IPS-20b (cell line): Measurements from ENCODE around the gene SFR1.
"Not testable (repeated sequence)": the region's sequence is repeated elsewhere in the genome, so short reads cannot be mapped to it uniquely, and the experiment has no call there.

Experiments
- H3K27ac ChIP-seq: one replicate; pipeline ENCODE4 v1.5.1; 2013; ENCODE audit warnings: low read length
- H3K27me3 ChIP-seq: 2 replicates; pipeline ENCODE4 v1.6.1; 2013; ENCODE audit warnings: mild to moderate bottlenecking, low read length, inconsistent platforms; ENCODE audit not compliant: insufficient read depth
- H3K36me3 ChIP-seq: 2 replicates; pipeline ENCODE4 v1.6.1; 2013; ENCODE audit warnings: low read depth, mild to moderate bottlenecking, inconsistent platforms, low read length, moderate library complexity; ENCODE audit not compliant: insufficient read depth
- H3K4me1 ChIP-seq: 2 replicates; pipeline ENCODE4 v1.6.1; 2013; ENCODE audit warnings: mild to moderate bottlenecking, control low read depth, inconsistent platforms, low read length, moderate library complexity; ENCODE audit not compliant: insufficient read depth
- H3K4me3 ChIP-seq: 2 replicates; pipeline ENCODE4 v1.5.1; 2013; ENCODE audit warnings: mild to moderate bottlenecking, low read length, inconsistent platforms
- H3K9ac ChIP-seq: 2 replicates; pipeline ENCODE4 v1.6.1; 2013; ENCODE audit warnings: low read depth, mild to moderate bottlenecking, inconsistent platforms, low read length, moderate library complexity
- H3K9me3 ChIP-seq: 2 replicates; pipeline ENCODE4 v1.6.1; 2013; ENCODE audit warnings: mild to moderate bottlenecking, low read depth, low read length, inconsistent platforms; ENCODE audit not compliant: insufficient read depth

SFR1 gene

GRCh38 chr10:104138131-104138530, 16.2 kb downstream of the SFR1 start:
- Histone ChIP-seq H3K9ac (no peak overlapping the region), H3K4me3 (no peak overlapping the region)

DNA sequence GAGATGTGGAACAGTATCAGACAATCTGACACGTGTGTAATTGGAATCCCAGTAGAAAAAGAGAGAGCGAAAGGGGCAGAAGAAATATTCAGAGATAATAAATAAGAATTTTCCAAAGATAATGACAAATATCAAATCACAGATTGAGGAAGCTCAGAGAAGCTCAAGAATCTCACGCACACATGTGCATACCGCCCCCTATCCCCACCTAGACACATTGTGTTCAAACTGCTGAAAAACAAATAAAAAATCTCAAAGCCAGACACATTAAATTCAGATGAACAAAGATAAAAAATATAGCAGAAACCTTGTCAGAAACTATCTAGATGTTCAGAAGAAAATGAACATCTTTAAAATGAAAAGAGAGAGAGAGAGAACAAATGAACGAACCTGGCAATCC, 17.2 kb downstream of the SFR1 start:
- no peaks in the 10 kb centered on the region for H3K27me3 ChIP-seq
- no peak overlapping the region for H3K4me3 ChIP-seq
- H3K9me3 ChIP-seq, result no peaks in the 10 kb centered on the region
- no peak overlapping the region for H3K9ac ChIP-seq
- peaks cover 9% of the 10 kb centered on the region for H3K4me1 ChIP-seq
- H3K36me3 ChIP-seq, result no peaks in the 10 kb centered on the region
- no peak overlapping the region for H3K27ac ChIP-seq

More at GRCh38 chr10:104138131-104138530, 16.2 kb downstream of the SFR1 start:
- Histone ChIP-seq H3K9me3 (no peaks in the 10 kb centered on the region), H3K4me1 (peaks cover 9% of the 10 kb centered on the region), H3K36me3 (no peaks in the 10 kb centered on the region), H3K27ac (no peak overlapping the region), H3K27me3 (no peaks in the 10 kb centered on the region)

GRCh38 chr10:104142081-104142480, 20.1 kb downstream of the SFR1 start:
- Histone ChIP-seq H3K27me3 (no peaks in the 10 kb centered on the region), H3K27ac (peak overlapping the region; percentile 33), H3K36me3 (no peaks in the 10 kb centered on the region), H3K9me3 (no peaks in the 10 kb centered on the region), H3K9ac (no peak overlapping the region), H3K4me3 (0 out of 2 replicates have a peak overlapping the region, but pooled peaks have one; percentile 3), H3K4me1 (peaks cover 13% of the 10 kb centered on the region)

DNA sequence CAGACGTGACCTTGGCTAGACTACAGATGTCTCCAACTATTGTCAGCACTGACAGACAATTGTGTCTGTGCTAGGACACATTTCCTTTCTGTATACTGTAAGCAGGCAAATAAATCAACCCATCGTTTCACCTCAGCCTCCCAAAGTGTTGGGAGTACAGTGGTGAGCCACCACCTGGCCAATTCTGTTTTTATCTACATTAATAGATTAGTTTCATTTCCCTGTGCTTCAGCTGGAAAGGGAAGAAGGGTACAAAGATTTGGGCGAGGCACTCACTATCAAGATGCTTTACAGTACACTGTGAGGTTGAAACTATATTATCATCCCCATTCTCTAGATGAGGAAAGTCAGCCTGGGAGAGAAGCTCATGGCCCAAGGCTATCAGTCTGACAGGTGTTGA, 21.9 kb downstream of the SFR1 start:
- H3K9me3 ChIP-seq, result no peaks in the 10 kb centered on the region
- H3K4me1 ChIP-seq, result peaks cover 13% of the 10 kb centered on the region

GRCh38 chr10:104144931-104145330, 23.0 kb downstream of the SFR1 start:
- Histone ChIP-seq H3K9ac (no peak overlapping the region), H3K9me3 (no peaks in the 10 kb centered on the region), H3K27me3 (no peaks in the 10 kb centered on the region), H3K4me1 (peaks cover 13% of the 10 kb centered on the region), H3K36me3 (no peaks in the 10 kb centered on the region), H3K4me3 (no peak overlapping the region), H3K27ac (no peak overlapping the region)

More for the DNA sequence above, 21.9 kb downstream of the SFR1 start:
- Histone ChIP-seq H3K9ac (no peak overlapping the region), H3K27ac (no peak overlapping the region), H3K36me3 (no peaks in the 10 kb centered on the region), H3K27me3 (no peaks in the 10 kb centered on the region), H3K4me3 (no peak overlapping the region)

DNA sequence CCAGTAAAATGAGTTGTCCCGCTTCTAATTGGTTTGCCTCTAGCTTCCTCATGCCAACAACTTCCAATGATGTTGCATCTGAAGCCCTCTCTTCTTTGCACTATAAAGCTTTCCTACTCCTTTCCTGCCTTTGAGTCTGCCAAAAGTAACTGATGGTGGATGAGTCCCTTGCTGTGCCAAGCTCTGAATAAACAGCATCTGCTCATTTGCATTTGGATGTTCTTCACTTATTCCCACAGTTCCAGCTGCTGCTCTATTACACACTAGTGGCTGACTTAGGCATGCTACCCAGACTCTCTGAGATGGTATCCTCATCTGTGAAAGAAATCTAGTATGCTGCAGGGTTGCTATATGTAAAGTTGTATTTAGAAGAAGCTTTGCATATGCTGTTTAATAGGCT, 24.9 kb downstream of the SFR1 start:
- Histone ChIP-seq H3K4me1 (peaks cover 10% of the 10 kb centered on the region), H3K9me3 (peaks cover 4% of the 10 kb centered on the region; the same call in 1 of the 2 replicates), H3K27me3 (no peaks in the 10 kb centered on the region), H3K4me3 (no peak overlapping the region), H3K36me3 (no peaks in the 10 kb centered on the region), H3K27ac (no peak overlapping the region), H3K9ac (no peak overlapping the region)

DNA sequence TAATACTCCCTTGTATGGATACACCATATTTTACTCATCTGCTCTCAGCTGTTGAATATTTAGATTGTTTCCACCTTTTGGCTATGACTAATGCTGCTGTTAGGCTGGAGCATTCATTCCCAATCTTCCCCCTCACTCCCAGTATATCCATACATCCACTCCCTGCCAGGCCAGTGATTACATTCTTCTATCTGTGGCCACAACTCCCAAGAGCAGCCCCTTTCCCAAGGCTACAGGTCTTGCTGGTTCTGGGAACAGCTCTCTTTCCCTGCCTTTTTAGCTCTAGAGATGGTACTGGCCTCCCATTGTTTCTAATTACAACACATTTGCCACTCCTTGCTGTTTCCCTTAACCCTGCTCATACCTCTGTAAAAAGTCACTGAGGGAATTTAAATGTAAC, 28.2 kb downstream of the SFR1 start:
- H3K4me3 ChIP-seq, result no peak overlapping the region
- no peak overlapping the region for H3K27ac ChIP-seq
- no peaks in the 10 kb centered on the region for H3K36me3 ChIP-seq
- no peak overlapping the region for H3K9ac ChIP-seq
- peaks cover 12% of the 10 kb centered on the region for H3K9me3 ChIP-seq
- no peaks in the 10 kb centered on the region for H3K27me3 ChIP-seq
- peaks cover 4% of the 10 kb centered on the region for H3K4me1 ChIP-seq

DNA sequence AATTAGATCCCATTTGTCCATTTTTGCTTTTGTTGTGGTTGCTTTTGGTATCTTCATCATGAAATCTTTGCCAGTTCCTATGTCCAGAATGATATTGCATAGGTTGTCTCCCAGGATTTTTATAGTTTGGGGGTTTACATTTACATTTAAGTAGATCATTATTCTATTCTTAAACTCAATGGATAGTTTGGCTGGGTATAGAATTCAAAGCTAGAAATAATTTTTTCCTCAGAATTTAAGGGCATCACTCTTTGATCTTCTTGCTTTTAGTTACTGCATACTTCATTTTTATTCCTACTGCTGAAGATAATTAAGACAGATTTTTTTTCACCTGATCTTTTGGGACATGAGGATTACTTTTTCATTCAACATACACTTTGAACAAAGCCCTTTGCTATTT, 29.8 kb downstream of the SFR1 start:
- Histone ChIP-seq H3K9ac (no peak overlapping the region), H3K36me3 (no peaks in the 10 kb centered on the region), H3K27ac (no peak overlapping the region), H3K4me3 (no peak overlapping the region), H3K9me3 (peaks cover 12% of the 10 kb centered on the region), H3K27me3 (no peaks in the 10 kb centered on the region), H3K4me1 (peaks cover 9% of the 10 kb centered on the region)

- H3K9ac ChIP-seq, result no peak overlapping the region
- no peak overlapping the region for H3K4me3 ChIP-seq
- no peaks in the 10 kb centered on the region for H3K36me3 ChIP-seq
- H3K27me3 ChIP-seq, result no peaks in the 10 kb centered on the region
- no peak overlapping the region for H3K27ac ChIP-seq
- H3K4me1 ChIP-seq, result peaks cover 12% of the 10 kb centered on the region
- peaks cover 12% of the 10 kb centered on the region for H3K9me3 ChIP-seq
These were observed 33.6 kb downstream of the SFR1 start for GRCh38 chr10:104155591-104155990.

DNA sequence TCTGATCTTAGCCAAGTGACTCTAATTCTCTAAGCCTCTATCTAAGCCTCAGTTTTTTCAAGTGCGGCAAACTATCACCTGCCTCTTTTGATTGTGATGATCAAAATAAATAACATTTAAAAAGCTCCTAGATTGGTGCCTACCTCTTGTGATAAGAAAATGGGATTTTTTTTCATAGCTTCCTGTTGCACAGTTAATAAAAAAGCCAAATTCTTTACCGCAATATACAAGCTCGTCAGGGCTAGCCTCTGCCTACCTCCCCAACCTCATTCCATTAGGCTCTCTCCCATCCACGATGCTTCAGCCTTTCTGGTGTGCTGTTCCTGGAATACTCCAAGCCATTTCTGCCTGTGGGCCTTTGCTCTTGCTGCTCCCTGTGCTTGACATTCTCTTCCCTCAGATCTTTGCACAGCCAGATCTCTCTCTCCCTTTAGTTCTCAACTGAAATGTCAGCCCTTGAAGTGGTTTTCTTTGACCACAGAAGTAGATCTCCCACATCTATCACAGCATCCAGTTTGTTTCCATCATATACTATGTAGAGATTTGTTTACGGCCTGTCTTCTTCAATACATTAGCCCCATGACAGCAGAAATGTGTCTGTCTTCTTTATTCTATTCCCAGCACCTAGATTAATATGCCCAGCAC, 48.8 kb downstream of the SFR1 start:
- Histone ChIP-seq H3K27ac (no peak overlapping the region), H3K9me3 (peaks cover 9% of the 10 kb centered on the region), H3K4me1 (no peaks in the 10 kb centered on the region), H3K27me3 (no peaks in the 10 kb centered on the region), H3K4me3 (no peak overlapping the region), H3K9ac (no peak overlapping the region), H3K36me3 (no peaks in the 10 kb centered on the region)

GRCh38 chr10:104174136-104174535, 52.2 kb downstream of the SFR1 start:
- H3K36me3 ChIP-seq, H3K27me3 ChIP-seq, H3K9me3 ChIP-seq, H3K9ac ChIP-seq, H3K4me3 ChIP-seq, H3K4me1 ChIP-seq, H3K27ac ChIP-seq: not testable (repeated sequence)
